GM19193 (cell line): ENCODE data around the gene ATP2C2.

Experiments
- POLR2A ChIP-seq: IDR thresholded peaks from 4 replicates; pipeline ENCODE4 v1.6.1; 2011; ENCODE audit not compliant: insufficient read depth, insufficient read length; ENCODE audit errors: extremely low read depth

The ATP2C2 gene

GRCh38 chr16:84507011-84507982, 139.0 kb downstream of the ATP2C2 start:
- peak; percentile 25 for TF ChIP-seq POLR2A

GRCh38 chr16:84508502-84508901, 140.2 kb downstream of the ATP2C2 start:
- no peak for TF ChIP-seq POLR2A

GRCh38 chr16:84509032-84509950, 141.0 kb downstream of the ATP2C2 start:
- no peak for TF ChIP-seq POLR2A

GRCh38 chr16:84511180-84511800, 143.0 kb downstream of the ATP2C2 start:
- no peak for TF ChIP-seq POLR2A

GRCh38 chr16:84511831-84512230, 143.5 kb downstream of the ATP2C2 start:
- no peak for TF ChIP-seq POLR2A

- no peak for TF ChIP-seq POLR2A
Measured at GRCh38 chr16:84513123-84513522, 144.8 kb downstream of the ATP2C2 start.

- no peak for TF ChIP-seq POLR2A
Measured at GRCh38 chr16:84513666-84514065, 145.3 kb downstream of the ATP2C2 start.
